ENCODE results near the gene ADAP1. TPM values are rescaled to one million over a fixed set of nuclear protein-coding genes. Genes with fewer than 3 reads are reported as not detected.

Gene ADAP1
- total RNA-seq, 1 experiment from 2014 or later, result 16.4 TPM

GRCh38 chr7:890868-891267, 63.6 kb downstream of the ADAP1 start:
- no peaks in the 10 kb centered on the region for H3K27me3 ChIP-seq (replicated peaks; ENCODE audit: insufficient read depth, low read depth, low read length, poor library complexity)
- intact Hi-C loops (cut with micrococcal nuclease; ENCODE audit: unreplicated experiment), result no loop called here
- H3K4me3 ChIP-seq (ENCODE audit: low read depth, low read length, poor library complexity, severe bottlenecking), result no peak overlapping the region
- DNase-seq (ENCODE audit: low spot score), result no peak
- no peaks in the 10 kb centered on the region for H3K4me1 ChIP-seq (ENCODE audit: insufficient read depth, low read length, poor library complexity, severe bottlenecking)
- ChIA-PET CTCF (no interaction called here), POLR2A (ENCODE audit: low non-redundant PET) (no interaction called here)
- no peak overlapping the region for H3K27ac ChIP-seq (ENCODE audit: low read depth, low read length, poor library complexity, severe bottlenecking)
- peaks cover 33% of the 10 kb centered on the region for H3K36me3 ChIP-seq (ENCODE audit: insufficient read depth, low read length, poor library complexity, severe bottlenecking)
- BruUV-seq (replicated peaks), result no TSS peak
- TF ChIP-seq EZH2 (IDR thresholded peaks at IDR 0.05; ENCODE audit: borderline replicate concordance, low read depth, low read length, poor library complexity, severe bottlenecking) (no peak), CTCF (conservative IDR thresholded peaks at IDR 0.05; ENCODE audit: low read depth, low read length) (no peak)
- no peaks in the 10 kb centered on the region for H3K9me3 ChIP-seq (ENCODE audit: low read depth, low read length, poor library complexity, severe bottlenecking)

GRCh38 chr7:889391-889790, 65.1 kb downstream of the ADAP1 start:
- no peaks in the 10 kb centered on the region for H3K9me3 ChIP-seq (ENCODE audit: low read depth, low read length, poor library complexity, severe bottlenecking)
- no peak overlapping the region for H3K4me3 ChIP-seq (ENCODE audit: low read depth, low read length, poor library complexity, severe bottlenecking)
- ChIA-PET POLR2A (ENCODE audit: low non-redundant PET) (no interaction called here), CTCF (no interaction called here)
- intact Hi-C loops (cut with micrococcal nuclease; ENCODE audit: unreplicated experiment), result no loop called here
- no peak for TF ChIP-seq EZH2 (IDR thresholded peaks at IDR 0.05; ENCODE audit: borderline replicate concordance, low read depth, low read length, poor library complexity, severe bottlenecking)
- no peak for TF ChIP-seq CTCF (conservative IDR thresholded peaks at IDR 0.05; ENCODE audit: low read depth, low read length)
- no peaks in the 10 kb centered on the region for H3K27me3 ChIP-seq (replicated peaks; ENCODE audit: insufficient read depth, low read depth, low read length, poor library complexity)
- H3K36me3 ChIP-seq (ENCODE audit: insufficient read depth, low read length, poor library complexity, severe bottlenecking), result peaks cover 33% of the 10 kb centered on the region
- DNase-seq (ENCODE audit: low spot score), result no peak
- BruUV-seq (replicated peaks), result no TSS peak
- H3K27ac ChIP-seq (ENCODE audit: low read depth, low read length, poor library complexity, severe bottlenecking), result no peak overlapping the region
- H3K4me1 ChIP-seq (ENCODE audit: insufficient read depth, low read length, poor library complexity, severe bottlenecking), result no peaks in the 10 kb centered on the region

GRCh38 chr7:889025-889390, 65.5 kb downstream of the ADAP1 start:
- no peaks in the 10 kb centered on the region for H3K4me1 ChIP-seq (ENCODE audit: insufficient read depth, low read length, poor library complexity, severe bottlenecking)
- no peak for DNase-seq (ENCODE audit: low spot score)
- no peak for TF ChIP-seq EZH2 (IDR thresholded peaks at IDR 0.05; ENCODE audit: borderline replicate concordance, low read depth, low read length, poor library complexity, severe bottlenecking)
- TF ChIP-seq CTCF (conservative IDR thresholded peaks at IDR 0.05; ENCODE audit: low read depth, low read length), result no peak
- ChIA-PET CTCF (no interaction called here), POLR2A (ENCODE audit: low non-redundant PET) (no interaction called here)
- H3K27ac ChIP-seq (ENCODE audit: low read depth, low read length, poor library complexity, severe bottlenecking), result no peak overlapping the region
- H3K27me3 ChIP-seq (replicated peaks; ENCODE audit: insufficient read depth, low read depth, low read length, poor library complexity), result no peaks in the 10 kb centered on the region
- BruUV-seq (replicated peaks), result no TSS peak
- intact Hi-C loops (cut with micrococcal nuclease; ENCODE audit: unreplicated experiment), result no loop called here
- no peaks in the 10 kb centered on the region for H3K9me3 ChIP-seq (ENCODE audit: low read depth, low read length, poor library complexity, severe bottlenecking)
- H3K36me3 ChIP-seq (ENCODE audit: insufficient read depth, low read length, poor library complexity, severe bottlenecking), result peaks cover 33% of the 10 kb centered on the region
- no peak overlapping the region for H3K4me3 ChIP-seq (ENCODE audit: low read depth, low read length, poor library complexity, severe bottlenecking)

Data from A673 (cell line).